ENCODE measurements around the gene ERC2.

ERC2 gene

DNA sequence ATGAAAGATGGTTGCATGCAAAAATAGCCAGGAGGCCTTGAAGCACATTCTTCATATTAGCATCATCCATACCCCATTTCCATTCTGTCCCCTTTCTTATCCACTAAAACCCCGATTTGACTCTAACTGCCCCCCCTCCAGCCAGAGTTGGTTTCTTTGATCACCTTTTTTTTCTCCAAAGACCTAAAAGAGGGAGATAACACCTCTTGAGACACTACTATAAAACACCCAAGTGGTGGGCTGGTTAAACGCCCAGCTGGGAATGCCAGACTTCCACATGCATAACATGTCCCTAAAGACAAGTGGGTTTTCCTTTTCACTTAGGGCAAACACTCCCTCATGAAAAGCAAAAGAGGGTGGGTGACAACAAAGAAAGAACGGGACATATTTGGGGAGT, 847.2 kb downstream of the ERC2 start:
- no peak for DNase-seq (ENCODE audit: low read depth, low spot score)

DNA sequence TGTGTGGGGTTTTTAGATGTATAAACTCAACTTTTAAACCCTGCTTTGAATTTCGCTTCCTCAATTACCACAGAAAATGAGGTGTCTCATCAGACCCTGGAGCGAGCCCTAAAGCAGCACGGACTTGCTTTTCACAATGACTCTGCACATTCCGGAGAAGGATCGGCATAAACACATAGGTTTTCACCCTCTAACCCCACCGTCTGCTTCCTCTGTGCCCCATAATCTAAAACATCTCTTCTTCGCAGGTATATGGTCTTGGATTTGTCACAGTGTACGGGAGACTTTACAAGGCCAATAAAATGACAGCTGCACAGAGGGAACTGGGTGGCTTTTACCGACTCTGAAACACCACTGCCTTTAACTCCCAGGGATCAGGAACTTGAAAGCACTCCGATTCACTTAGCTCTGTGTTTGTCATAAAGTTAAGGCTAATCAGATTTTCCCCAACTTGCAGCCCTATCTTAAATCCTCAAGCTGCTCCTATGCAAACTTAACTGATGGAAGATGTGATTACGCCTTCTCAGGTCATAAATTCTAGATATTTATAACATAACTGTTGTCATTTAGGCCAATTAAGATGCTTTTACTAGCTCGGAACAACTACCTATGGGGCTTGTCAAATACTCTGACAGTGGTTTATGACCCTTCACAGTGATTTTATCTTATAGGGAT, 847.8 kb downstream of the ERC2 start:
- no peak for DNase-seq (ENCODE audit: low read depth, low spot score)

- DNase-seq (ENCODE audit: low read depth, low spot score): no peak
Measured at GRCh38 chr3:55619046-55619808, 849.0 kb downstream of the ERC2 start.

- no peak for DNase-seq (ENCODE audit: low read depth, low spot score)
Measured at GRCh38 chr3:55617385-55617784, 850.9 kb downstream of the ERC2 start.

- no peak for DNase-seq (ENCODE audit: low read depth, low spot score)
Measured at GRCh38 chr3:55616803-55617202, 851.5 kb downstream of the ERC2 start.

- DNase-seq (ENCODE audit: low read depth, low spot score): no peak
Measured at GRCh38 chr3:55615694-55616295, 852.5 kb downstream of the ERC2 start.

GRCh38 chr3:55615039-55615693, 853.1 kb downstream of the ERC2 start:
- DNase-seq (ENCODE audit: low read depth, low spot score): no peak

DNA sequence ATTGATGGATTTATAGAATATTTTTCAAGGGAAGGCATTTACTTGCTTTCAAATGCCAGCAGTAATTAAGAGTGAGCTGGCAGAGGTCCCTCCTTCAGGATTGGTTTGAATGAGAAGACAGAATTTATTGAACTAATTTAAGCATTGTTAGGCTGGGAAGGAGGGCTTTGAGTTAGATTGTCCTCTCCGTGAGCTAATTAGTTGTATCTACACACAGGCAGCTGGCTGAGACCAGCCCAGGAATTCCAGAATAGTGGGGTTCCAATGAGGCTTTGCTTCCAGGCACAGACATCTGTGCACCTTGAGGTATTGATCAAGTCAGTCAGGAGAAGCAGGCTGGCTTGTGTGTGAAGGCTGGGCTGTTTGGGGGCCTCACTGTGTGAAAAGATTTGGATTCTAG, 857.1 kb downstream of the ERC2 start:
- DNase-seq (ENCODE audit: low read depth, low spot score): no peak

DNA sequence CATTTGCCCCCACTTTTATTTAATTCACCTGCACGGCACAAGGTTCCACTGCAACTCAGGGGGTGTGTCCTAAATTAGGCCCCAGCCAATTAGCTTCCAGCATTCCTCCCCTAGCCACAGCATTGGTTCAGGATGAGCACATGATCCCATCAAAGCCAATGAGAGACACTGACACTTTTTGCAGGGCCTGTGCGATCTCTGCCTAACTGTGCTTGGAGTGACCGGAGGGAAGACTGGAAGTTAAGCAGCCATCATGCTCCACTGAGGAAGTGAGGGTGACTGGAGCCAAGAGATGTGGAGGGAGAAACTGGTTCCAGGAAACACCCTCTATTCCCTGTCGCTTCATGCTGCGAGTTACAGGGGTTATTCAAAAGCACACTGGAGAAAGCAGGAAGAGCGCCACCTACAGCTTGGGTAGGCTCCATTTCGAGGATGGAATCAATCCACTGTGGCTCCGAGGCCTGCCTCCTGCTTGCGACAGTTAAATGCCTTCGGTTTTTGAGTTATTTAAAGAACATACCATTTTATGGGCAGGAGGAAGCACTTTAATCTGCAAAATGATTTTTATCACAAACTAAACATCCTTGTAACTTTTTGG, 858.9 kb downstream of the ERC2 start:
- DNase-seq (ENCODE audit: low read depth, low spot score): no peak

GRCh38 chr3:55608301-55608937, 859.8 kb downstream of the ERC2 start:
- no peak for DNase-seq (ENCODE audit: low read depth, low spot score)

GRCh38 chr3:55607844-55608243, 860.4 kb downstream of the ERC2 start:
- DNase-seq (ENCODE audit: low read depth, low spot score): no peak

- no peak for DNase-seq (ENCODE audit: low read depth, low spot score)
Measured at GRCh38 chr3:55607175-55607574, 861.1 kb downstream of the ERC2 start.

GRCh38 chr3:55605443-55606236, 862.6 kb downstream of the ERC2 start:
- no peak for DNase-seq (ENCODE audit: low read depth, low spot score)

DNA sequence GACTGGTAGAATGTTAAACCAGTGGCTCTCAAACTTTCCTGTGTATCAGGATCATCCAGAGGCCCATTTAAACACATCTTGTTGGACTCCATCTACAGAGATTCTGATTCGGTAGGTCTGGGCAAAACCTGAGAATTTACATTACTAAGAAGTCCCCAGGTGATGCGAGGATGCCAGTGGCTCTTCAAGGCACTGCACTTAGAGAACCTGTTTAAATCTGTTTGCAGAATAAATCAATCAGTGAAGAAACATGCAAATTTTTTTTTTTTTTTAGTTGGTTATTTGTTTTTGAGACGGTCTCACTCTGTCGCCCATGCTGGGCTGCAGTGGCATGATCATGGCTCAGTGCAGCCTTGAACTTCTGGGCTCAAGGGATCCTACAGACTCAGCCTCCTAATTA, 863.4 kb downstream of the ERC2 start:
- DNase-seq (ENCODE audit: low read depth, low spot score): no peak

DNA sequence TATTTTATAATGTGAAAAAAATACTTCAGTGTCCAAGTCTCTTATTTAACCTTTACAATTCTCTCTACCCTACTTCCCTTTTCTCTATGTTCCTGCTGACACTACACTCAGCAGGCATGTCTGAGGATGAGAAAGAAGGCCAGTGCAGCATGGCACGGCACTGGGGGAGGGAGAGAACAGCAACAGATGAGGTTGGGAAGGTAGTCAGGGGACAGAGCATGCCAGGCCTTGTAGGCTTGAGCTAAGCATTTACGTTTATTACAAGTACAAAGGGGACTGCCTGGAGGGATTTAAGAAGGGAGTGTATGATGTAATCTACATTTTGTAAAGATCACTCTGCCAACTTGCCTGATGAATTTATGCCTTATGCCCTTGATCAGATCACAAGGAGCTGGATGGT, 863.9 kb downstream of the ERC2 start:
- DNase-seq (ENCODE audit: low read depth, low spot score): no peak

- DNase-seq (ENCODE audit: low read depth, low spot score): no peak
Measured at GRCh38 chr3:55601366-55602080, 866.7 kb downstream of the ERC2 start.

GRCh38 chr3:55598224-55598623, 870.0 kb downstream of the ERC2 start:
- DNase-seq (ENCODE audit: low read depth, low spot score): no peak

DNA sequence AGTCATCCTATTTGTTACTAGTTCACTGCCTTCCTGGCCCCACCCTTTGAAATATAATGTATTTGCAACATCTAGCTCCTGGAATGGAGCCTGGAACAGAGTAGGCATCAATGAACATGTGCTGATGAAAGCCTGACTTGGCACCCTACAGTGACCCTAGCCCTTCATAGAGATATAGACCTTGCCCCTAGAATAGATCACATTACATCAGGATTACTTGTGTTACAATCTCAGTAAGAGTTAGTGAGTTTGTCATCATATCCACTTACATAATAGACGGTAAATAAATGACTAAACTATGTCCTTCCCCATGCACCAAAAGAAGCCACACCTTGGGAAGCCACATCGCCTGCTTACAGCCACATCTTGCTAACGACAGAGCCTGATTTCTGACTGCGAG, 870.6 kb downstream of the ERC2 start:
- DNase-seq (ENCODE audit: low read depth, low spot score): no peak

DNA sequence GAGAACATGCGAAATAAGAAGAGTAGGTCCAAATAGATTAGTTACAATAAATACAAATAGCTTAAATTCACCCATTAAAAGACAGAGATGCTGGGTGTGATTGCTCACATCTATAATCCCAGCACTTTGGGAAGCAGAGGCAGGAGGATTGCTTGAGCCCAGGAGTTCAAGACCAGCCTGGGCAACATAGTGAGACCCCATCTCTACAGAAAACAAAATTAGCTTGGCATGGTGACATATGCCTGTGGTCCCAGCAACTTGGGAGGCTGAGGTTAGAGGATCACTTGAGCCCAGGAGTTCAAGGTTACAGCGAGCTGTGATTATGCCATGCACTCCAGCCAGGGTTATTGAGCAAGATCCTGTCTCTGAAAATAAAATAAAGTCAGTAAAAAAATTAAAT, 872.1 kb downstream of the ERC2 start:
- no peak for DNase-seq (ENCODE audit: low read depth, low spot score)

DNA sequence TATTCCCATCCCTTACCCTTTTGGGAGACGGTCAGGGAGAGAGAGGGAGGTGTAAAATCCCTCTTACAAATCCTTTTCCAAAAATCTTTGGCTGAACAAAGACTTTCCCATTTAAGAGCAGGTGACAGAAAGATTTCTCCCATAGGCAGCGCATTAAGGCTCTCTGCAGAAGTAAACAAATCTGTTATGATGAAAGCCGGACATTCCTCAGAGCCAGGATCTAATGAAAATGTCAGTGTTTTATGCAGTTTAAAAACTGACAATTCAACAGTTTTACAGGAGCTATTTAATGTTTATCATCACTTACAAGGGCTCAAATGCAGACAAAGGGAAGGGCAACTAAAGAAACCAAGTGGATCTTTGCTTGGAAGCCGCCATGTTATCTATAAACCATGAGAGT, 872.8 kb downstream of the ERC2 start:
- no peak for DNase-seq (ENCODE audit: low read depth, low spot score)
